ENCODE measurements around the gene TBC1D2B.

Gene TBC1D2B

DNA sequence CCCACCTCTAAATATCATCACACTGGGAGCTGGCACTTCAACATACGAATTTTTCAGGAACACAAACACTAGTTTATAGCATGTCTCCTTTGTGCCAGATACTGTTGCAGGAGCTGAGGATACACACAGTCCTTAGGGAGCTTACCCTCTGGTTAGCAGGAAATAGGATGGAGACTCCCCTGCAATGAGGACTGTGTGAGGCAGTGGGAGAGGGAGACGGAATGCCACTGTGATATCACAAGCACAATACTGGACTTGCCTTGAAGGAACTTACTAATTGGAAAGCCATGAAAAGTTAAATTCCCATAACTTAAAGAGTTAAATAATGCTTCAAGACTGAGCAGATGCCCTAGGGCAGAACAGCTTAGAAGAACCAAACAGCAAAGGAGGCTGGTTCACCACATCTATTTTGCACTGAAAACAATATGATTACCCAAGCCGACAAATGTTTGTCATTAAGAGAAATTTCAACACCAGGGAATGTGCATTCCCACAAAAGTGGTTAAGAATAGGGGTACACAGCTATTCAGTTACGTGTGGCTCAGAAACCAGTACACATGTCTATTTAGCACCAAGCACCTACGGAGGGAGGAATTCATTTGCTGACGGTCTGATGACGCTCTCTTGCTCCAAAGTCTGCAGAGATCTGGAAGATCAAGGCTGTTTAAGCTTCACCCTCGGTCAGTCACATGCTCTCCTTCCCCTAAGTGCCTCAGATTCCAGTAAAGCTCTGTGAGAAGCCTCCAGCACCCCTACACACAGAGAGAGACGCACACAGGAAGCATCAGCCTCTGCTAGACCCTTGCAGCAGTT is 5.2 kb downstream of the TBC1D2B start:
- Histone ChIP-seq H3K79me1 (ENCODE audit: low read depth, low read length) (no peaks in the 10 kb centered on the region), H4K91ac (ENCODE audit: low read depth, low read length, poor library complexity) (no peak overlapping the region), H2BK12ac (ENCODE audit: low read length) (no peak overlapping the region), H3K4me1 (ENCODE audit: control insufficient read depth in 2 of 2, insufficient read depth in 1 of 2, low read depth in 1 of 2, low read length in 2 of 2) (peaks cover 16 to 21% of the 10 kb centered on the region in 2 donors), H3K36me3 (replicated peaks in 1 of 2; ENCODE audit: control insufficient read depth in 2 of 2, insufficient read depth in 2 of 2, low read length in 2 of 2) (no peaks in the 10 kb centered on the region), H3K27ac (replicated peaks; ENCODE audit: low read length) (no peak overlapping the region), H3K9me3 (replicated peaks in 1 of 2; ENCODE audit: control insufficient read depth in 2 of 2, insufficient read depth in 1 of 2, low read depth in 1 of 2, low read length in 2 of 2) (no peaks in the 10 kb centered on the region), H3K27me3 (ENCODE audit: control insufficient read depth in 3 of 3, insufficient read depth in 3 of 3, low read depth in 1 of 3, low read length in 3 of 3) (no peaks in the 10 kb centered on the region), H3K4me3 (ENCODE audit: low read length in 2 of 2) (no peak overlapping the region), H2BK5ac (ENCODE audit: low read length) (no peak overlapping the region), H4K8ac (ENCODE audit: low read depth, low read length) (no peak overlapping the region), H2BK120ac (ENCODE audit: low read depth, low read length) (no peak overlapping the region), H3K4me2 (ENCODE audit: insufficient read depth, low read length, poor library complexity, severe bottlenecking) (no peak overlapping the region), H3K18ac (ENCODE audit: low read length) (no peak overlapping the region), H2BK15ac (ENCODE audit: low read length) (no peak overlapping the region), H3K4ac (ENCODE audit: low read length) (no peak overlapping the region), H2AFZ (ENCODE audit: low read length) (peak overlapping the region; percentile 37), H3K14ac (ENCODE audit: low read length) (no peak overlapping the region), H3K23ac (ENCODE audit: low read depth, low read length, poor library complexity) (no peak overlapping the region), H2AK5ac (ENCODE audit: low read depth, low read length) (no peak overlapping the region), H3K9ac (ENCODE audit: low read depth, low read length, poor library complexity) (no peak overlapping the region)
- WGBS, 2 donors (ENCODE audit: extremely low coverage in 2 of 2, insufficient read length in 2 of 2, insufficient replicate concordance in 1 of 2): no CpG with 5 or more reads among the region's 9 CpGs
- no peak for DNase-seq (ENCODE audit: low spot score)

DNA sequence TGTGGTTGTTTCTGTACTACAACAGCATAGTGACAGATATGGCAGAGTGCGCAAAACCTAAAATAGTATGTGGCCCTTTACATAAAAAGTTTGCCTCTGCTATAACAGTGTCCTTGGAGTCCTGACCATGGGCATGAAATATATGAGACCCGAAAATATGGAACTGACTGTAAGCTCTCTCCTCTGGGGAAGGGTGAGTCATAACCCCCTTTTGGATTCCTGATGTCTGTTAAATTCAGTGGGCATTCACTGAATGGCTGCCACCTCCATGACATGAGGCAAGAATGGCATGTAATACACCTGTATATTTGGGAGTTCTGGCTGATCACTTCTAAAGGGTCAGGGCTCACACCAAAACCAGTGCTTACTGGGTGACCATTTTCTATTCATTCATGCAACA is 6.1 kb downstream of the TBC1D2B start:
- H4K8ac ChIP-seq (ENCODE audit: low read depth, low read length): no peak overlapping the region
- no peak overlapping the region for H2BK5ac ChIP-seq (ENCODE audit: low read length)
- no peak overlapping the region for H3K4me3 ChIP-seq (ENCODE audit: low read length in 2 of 2)
- no peak overlapping the region for H3K27ac ChIP-seq (replicated peaks; ENCODE audit: low read length)
- no peak overlapping the region for H2AFZ ChIP-seq (ENCODE audit: low read length)
- no peak overlapping the region for H2BK12ac ChIP-seq (ENCODE audit: low read length)
- H2BK15ac ChIP-seq (ENCODE audit: low read length): no peak overlapping the region
- H3K23ac ChIP-seq (ENCODE audit: low read depth, low read length, poor library complexity): no peak overlapping the region
- H4K91ac ChIP-seq (ENCODE audit: low read depth, low read length, poor library complexity): no peak overlapping the region
- no peaks in the 10 kb centered on the region for H3K9me3 ChIP-seq (replicated peaks in 1 of 2; ENCODE audit: control insufficient read depth in 2 of 2, insufficient read depth in 1 of 2, low read depth in 1 of 2, low read length in 2 of 2)
- no peaks in the 10 kb centered on the region for H3K27me3 ChIP-seq (ENCODE audit: control insufficient read depth in 3 of 3, insufficient read depth in 3 of 3, low read depth in 1 of 3, low read length in 3 of 3)
- H3K79me1 ChIP-seq (ENCODE audit: low read depth, low read length): no peaks in the 10 kb centered on the region
- H3K9ac ChIP-seq (ENCODE audit: low read depth, low read length, poor library complexity): no peak overlapping the region
- no peak overlapping the region for H3K14ac ChIP-seq (ENCODE audit: low read length)
- no peak overlapping the region for H3K4ac ChIP-seq (ENCODE audit: low read length)
- H3K4me1 ChIP-seq (ENCODE audit: control insufficient read depth in 2 of 2, insufficient read depth in 1 of 2, low read depth in 1 of 2, low read length in 2 of 2): peaks cover 13 to 17% of the 10 kb centered on the region in 2 donors
- no peak overlapping the region for H3K18ac ChIP-seq (ENCODE audit: low read length)
- no peak for DNase-seq (ENCODE audit: low spot score)
- no CpG with 5 or more reads among the region's 2 CpGs for WGBS, 2 donors (ENCODE audit: extremely low coverage in 2 of 2, insufficient read length in 2 of 2, insufficient replicate concordance in 1 of 2)
- no peaks in the 10 kb centered on the region for H3K36me3 ChIP-seq (replicated peaks in 1 of 2; ENCODE audit: control insufficient read depth in 2 of 2, insufficient read depth in 2 of 2, low read length in 2 of 2)
- no peak overlapping the region for H2AK5ac ChIP-seq (ENCODE audit: low read depth, low read length)
- H3K4me2 ChIP-seq (ENCODE audit: insufficient read depth, low read length, poor library complexity, severe bottlenecking): no peak overlapping the region
- H2BK120ac ChIP-seq (ENCODE audit: low read depth, low read length): no peak overlapping the region

- no peak for DNase-seq (ENCODE audit: low spot score)
- Histone ChIP-seq H4K8ac (ENCODE audit: low read depth, low read length) (no peak overlapping the region), H3K36me3 (replicated peaks in 1 of 2; ENCODE audit: control insufficient read depth in 2 of 2, insufficient read depth in 2 of 2, low read length in 2 of 2) (no peaks in the 10 kb centered on the region), H3K4me3 (ENCODE audit: low read length in 2 of 2) (no peak overlapping the region), H2AFZ (ENCODE audit: low read length) (no peak overlapping the region), H3K14ac (ENCODE audit: low read length) (no peak overlapping the region), H3K4me2 (ENCODE audit: insufficient read depth, low read length, poor library complexity, severe bottlenecking) (no peak overlapping the region), H3K18ac (ENCODE audit: low read length) (no peak overlapping the region), H2BK5ac (ENCODE audit: low read length) (no peak overlapping the region), H3K27me3 (ENCODE audit: control insufficient read depth in 3 of 3, insufficient read depth in 3 of 3, low read depth in 1 of 3, low read length in 3 of 3) (no peaks in the 10 kb centered on the region), H2BK15ac (ENCODE audit: low read length) (no peak overlapping the region), H4K91ac (ENCODE audit: low read depth, low read length, poor library complexity) (no peak overlapping the region), H2BK12ac (ENCODE audit: low read length) (no peak overlapping the region), H3K4ac (ENCODE audit: low read length) (no peak overlapping the region), H3K9me3 (replicated peaks in 1 of 2; ENCODE audit: control insufficient read depth in 2 of 2, insufficient read depth in 1 of 2, low read depth in 1 of 2, low read length in 2 of 2) (no peaks in the 10 kb centered on the region), H2BK120ac (ENCODE audit: low read depth, low read length) (no peak overlapping the region), H3K79me1 (ENCODE audit: low read depth, low read length) (no peaks in the 10 kb centered on the region), H3K4me1 (ENCODE audit: control insufficient read depth in 2 of 2, insufficient read depth in 1 of 2, low read depth in 1 of 2, low read length in 2 of 2) (peaks cover 6 to 14% of the 10 kb centered on the region in 2 donors), H3K27ac (replicated peaks; ENCODE audit: low read length) (no peak overlapping the region), H2AK5ac (ENCODE audit: low read depth, low read length) (no peak overlapping the region), H3K9ac (ENCODE audit: low read depth, low read length, poor library complexity) (no peak overlapping the region), H3K23ac (ENCODE audit: low read depth, low read length, poor library complexity) (no peak overlapping the region)
- WGBS, 2 donors (ENCODE audit: extremely low coverage in 2 of 2, insufficient read length in 2 of 2, insufficient replicate concordance in 1 of 2): no CpG with 5 or more reads among the region's 4 CpGs
Observed at GRCh38 chr15:78070049-78070700, 7.3 kb downstream of the TBC1D2B start.

- Histone ChIP-seq H4K8ac (ENCODE audit: low read depth, low read length) (no peak overlapping the region), H3K4me1 (ENCODE audit: control insufficient read depth in 2 of 2, insufficient read depth in 1 of 2, low read depth in 1 of 2, low read length in 2 of 2) (peaks cover 6 to 17% of the 10 kb centered on the region in 2 donors), H3K4ac (ENCODE audit: low read length) (no peak overlapping the region), H3K14ac (ENCODE audit: low read length) (no peak overlapping the region), H2BK12ac (ENCODE audit: low read length) (no peak overlapping the region), H3K27me3 (ENCODE audit: control insufficient read depth in 3 of 3, insufficient read depth in 3 of 3, low read depth in 1 of 3, low read length in 3 of 3) (no peaks in the 10 kb centered on the region), H4K91ac (ENCODE audit: low read depth, low read length, poor library complexity) (no peak overlapping the region), H3K4me2 (ENCODE audit: insufficient read depth, low read length, poor library complexity, severe bottlenecking) (no peak overlapping the region), H2AFZ (ENCODE audit: low read length) (no peak overlapping the region), H3K23ac (ENCODE audit: low read depth, low read length, poor library complexity) (no peak overlapping the region), H2BK5ac (ENCODE audit: low read length) (no peak overlapping the region), H3K4me3 (ENCODE audit: low read length in 2 of 2) (no peak overlapping the region), H3K18ac (ENCODE audit: low read length) (no peak overlapping the region), H3K27ac (replicated peaks; ENCODE audit: low read length) (no peak overlapping the region), H3K9ac (ENCODE audit: low read depth, low read length, poor library complexity) (no peak overlapping the region), H3K9me3 (replicated peaks in 1 of 2; ENCODE audit: control insufficient read depth in 2 of 2, insufficient read depth in 1 of 2, low read depth in 1 of 2, low read length in 2 of 2) (no peaks in the 10 kb centered on the region), H2BK120ac (ENCODE audit: low read depth, low read length) (no peak overlapping the region), H3K36me3 (replicated peaks in 1 of 2; ENCODE audit: control insufficient read depth in 2 of 2, insufficient read depth in 2 of 2, low read length in 2 of 2) (no peaks in the 10 kb centered on the region), H3K79me1 (ENCODE audit: low read depth, low read length) (no peaks in the 10 kb centered on the region), H2AK5ac (ENCODE audit: low read depth, low read length) (no peak overlapping the region), H2BK15ac (ENCODE audit: low read length) (no peak overlapping the region)
- WGBS, 2 donors (ENCODE audit: extremely low coverage in 2 of 2, insufficient read length in 2 of 2, insufficient replicate concordance in 1 of 2): 100% methylated on average over 1 of the region's 5 CpGs; no CpG with 5 or more reads in 1 of the 2 donors
- no peak for DNase-seq (ENCODE audit: low spot score)
Observed at GRCh38 chr15:78069462-78070029, 8.0 kb downstream of the TBC1D2B start.
